A673 (cell line): ENCODE measurements around the gene AARS1. TPM values are rescaled to one million over a fixed set of nuclear protein-coding genes. Genes with fewer than 3 reads are reported as not detected.

Experiments
- BruUV-seq: library from RNA; stranded (reverse); fragments of 400-500 nt; replicated peaks from 2 replicates; lab custom pipeline; 2021; lab: Mats Ljungman, UMichigan
- CTCF ChIA-PET: fragments of 300-600 bp; sonication (Branson Sonifier 250); formaldehyde crosslinking; loops from one replicate; lab custom pipeline; 2022; ENCODE audit warnings: antibody characterized with exemption; lab: Charles Lee
- POLR2A ChIA-PET: fragments of 300-600 bp; sonication (Branson Sonifier 250); formaldehyde crosslinking; loops from one replicate; lab custom pipeline; 2022; ENCODE audit warnings: antibody characterized with exemption; ENCODE audit not compliant: low non-redundant PET; lab: Charles Lee
- DNase-seq: peaks from one replicate; pipeline ENCODE4 v3.0.0-alpha.2; 2015; ENCODE audit warnings: low spot score
- H3K27ac ChIP-seq: fragments of 200-600 bp; sonication (generic); 2 replicates; pipeline ENCODE4 v1.5.1; 2016; ENCODE audit warnings: mixed run types, low read depth, mild to moderate bottlenecking, mixed read lengths, antibody characterized with exemption, low read length; ENCODE audit not compliant: poor library complexity, severe bottlenecking
- H3K27me3 ChIP-seq: fragments of 200-600 bp; sonication (generic); replicated peaks from 2 replicates; pipeline ENCODE4 v1.6.1; 2017; ENCODE audit warnings: mixed run types, low read depth, mild to moderate bottlenecking, mixed read lengths, antibody characterized with exemption, low read length; ENCODE audit not compliant: insufficient read depth, poor library complexity
- H3K36me3 ChIP-seq: fragments of 200-600 bp; sonication (generic); 2 replicates; pipeline ENCODE4 v1.6.1; 2016; ENCODE audit warnings: mixed run types, mild to moderate bottlenecking, mixed read lengths, antibody characterized with exemption, low read length; ENCODE audit not compliant: insufficient read depth, poor library complexity, severe bottlenecking
- H3K4me1 ChIP-seq: fragments of 200-600 bp; sonication (generic); 2 replicates; pipeline ENCODE4 v1.6.1; 2017; ENCODE audit warnings: mixed run types, mild to moderate bottlenecking, mixed read lengths, antibody characterized with exemption, low read length; ENCODE audit not compliant: insufficient read depth, poor library complexity, severe bottlenecking
- H3K4me3 ChIP-seq: fragments of 200-600 bp; sonication (generic); 2 replicates; pipeline ENCODE4 v1.5.1; 2016; ENCODE audit warnings: low read depth, mixed run types, mild to moderate bottlenecking, mixed read lengths, low read length; ENCODE audit not compliant: poor library complexity, severe bottlenecking
- H3K9me3 ChIP-seq: fragments of 200-600 bp; sonication (generic); 2 replicates; pipeline ENCODE4 v1.6.1; 2016; ENCODE audit warnings: mixed run types, low read depth, mild to moderate bottlenecking, mixed read lengths, antibody characterized with exemption, low read length; ENCODE audit not compliant: poor library complexity, severe bottlenecking
- CTCF ChIP-seq: fragments of 300-800, 200-600 bp; sonication (generic); conservative IDR thresholded peaks from 2 replicates; pipeline ENCODE4 v1.5.1; 2017; ENCODE audit warnings: low read depth, mild to moderate bottlenecking, antibody characterized with exemption, low read length, moderate library complexity, mixed read lengths
- EZH2 ChIP-seq: fragments of 200-600 bp; sonication (generic); IDR thresholded peaks from 2 replicates; pipeline ENCODE4 v1.6.1; 2017; ENCODE audit warnings: borderline replicate concordance, low read depth, mild to moderate bottlenecking, mixed read lengths, antibody characterized with exemption, low read length; ENCODE audit not compliant: poor library complexity, severe bottlenecking
- intact Hi-C: fragments of 100-400 bp; cut with micrococcal nuclease; formaldehyde crosslinking; loops from one replicate; pipeline ENCODE4 v1.10.0; 2022; ENCODE audit not compliant: unreplicated experiment
- total RNA-seq: library from RNA; stranded (reverse); gene quantifications from 2 replicates; pipeline ENCODE4 v1.2.3, GENCODE V29; 2021

The AARS1 gene
- total RNA-seq, 1 experiment from 2014 or later: 234 TPM

- CTCF ChIA-PET: no interaction called here
- intact Hi-C loops: no loop called here
Measured at GRCh38 chr16:70258946-70259345, 30.4 kb downstream of the AARS1 start.

GRCh38 chr16:70258065-70258464 is 31.2 kb downstream of the AARS1 start:
- intact Hi-C loops: no loop called here
- no peaks in the 10 kb centered on the region for H3K27me3 ChIP-seq
- no TSS peak for BruUV-seq

More at GRCh38 chr16:70258946-70259345, 30.4 kb downstream of the AARS1 start:
- POLR2A ChIA-PET: no interaction called here
- TF ChIP-seq EZH2 (no peak), CTCF (no peak)
- H3K27ac ChIP-seq: no peak overlapping the region
- no peaks in the 10 kb centered on the region for H3K4me1 ChIP-seq
- no peak for DNase-seq
- H3K27me3 ChIP-seq: no peaks in the 10 kb centered on the region
- H3K36me3 ChIP-seq: peaks cover 100% of the 10 kb centered on the region
- no peaks in the 10 kb centered on the region for H3K9me3 ChIP-seq
- no peak overlapping the region for H3K4me3 ChIP-seq
- no TSS peak for BruUV-seq

GRCh38 chr16:70257391-70257790 is 31.9 kb downstream of the AARS1 start:
- H3K4me3 ChIP-seq: no peak overlapping the region
- no peak for DNase-seq
- ChIA-PET POLR2A (interaction anchor here (0.7 kb wide), 1 partner anchor 30 kb away, joined by 3 read pairs; no protein-coding TSS in a partner anchor), CTCF (no interaction called here)
- intact Hi-C loops: no loop called here
- TF ChIP-seq CTCF (no peak), EZH2 (no peak)
- H3K27me3 ChIP-seq: no peaks in the 10 kb centered on the region
- no peaks in the 10 kb centered on the region for H3K4me1 ChIP-seq
- H3K9me3 ChIP-seq: no peaks in the 10 kb centered on the region
- H3K36me3 ChIP-seq: peaks cover 100% of the 10 kb centered on the region
- no TSS peak for BruUV-seq
- no peak overlapping the region for H3K27ac ChIP-seq

More at GRCh38 chr16:70258065-70258464, 31.2 kb downstream of the AARS1 start:
- Histone ChIP-seq H3K4me3 (no peak overlapping the region), H3K9me3 (no peaks in the 10 kb centered on the region), H3K4me1 (no peaks in the 10 kb centered on the region), H3K36me3 (peaks cover 100% of the 10 kb centered on the region), H3K27ac (no peak overlapping the region)
- POLR2A ChIA-PET: no interaction called here
- no peak for DNase-seq
- TF ChIP-seq CTCF: no peak
- no peak for TF ChIP-seq EZH2
- CTCF ChIA-PET: no interaction called here
